B cell (primary cell): ENCODE measurements around the gene ADAMTS10. TPM values are rescaled to one million over a fixed set of nuclear protein-coding genes. Genes with fewer than 3 reads are reported as not detected.

Source experiments
- ATAC-seq: fragments of 200-7000 bp; cut with Tn5 transposase; one replicate; pipeline ENCODE4 v1.10.0; 2021; ENCODE audit warnings: low read depth, mild to moderate bottlenecking, moderate number of reproducible peaks, moderate library complexity
- CTCF ChIA-PET: fragments of 350-600 bp; sonication (Branson Sonifier 250); formaldehyde crosslinking; loops from one replicate; lab custom pipeline; 2021; ENCODE audit warnings: antibody characterized with exemption, inconsistent platforms; lab: Charles Lee
- POLR2A ChIA-PET: fragments of 350-600 bp; sonication (Branson Sonifier 250); formaldehyde crosslinking; loops from one replicate; lab custom pipeline; 2021; ENCODE audit warnings: antibody characterized with exemption; lab: Charles Lee
- DNase-seq: peaks from one replicate; pipeline ENCODE4 v3.0.0; 2013
- H2AFZ ChIP-seq: 2 replicates; pipeline ENCODE4 v1.6.1; 2012; ENCODE audit warnings: mild to moderate bottlenecking, low read depth, low read length; ENCODE audit not compliant: insufficient read depth, poor library complexity, severe bottlenecking
- H3K27ac ChIP-seq, 2 donors: 1 replicate in 1 of 2; 2 replicates in 1 of 2; pipeline ENCODE4 v1.5.1; 2012 to 2013; ENCODE audit warnings: low read length in 2 of 2, mild to moderate bottlenecking in 2 of 2, moderate library complexity in 1 of 2
- H3K27me3 ChIP-seq, 4 experiments: fragments of 200-600 bp in 1 of 4; sonication (generic) in 1 of 4; replicated peaks in 1 of 4; 1 replicate in 2 of 4; 2 replicates in 2 of 4; pipeline versions ENCODE4 v1.6.1 to v1.7.0; 2013 to 2016; ENCODE audit warnings: low read length in 3 of 4, mild to moderate bottlenecking in 2 of 4, mixed read lengths in 1 of 4, moderate library complexity in 1 of 4; ENCODE audit not compliant: insufficient read depth in 4 of 4, control insufficient read depth in 3 of 4; ENCODE audit errors: control extremely low read depth in 1 of 4
- H3K36me3 ChIP-seq, 2 experiments: replicated peaks in 1 of 2; 1 replicate in 1 of 2; 2 replicates in 1 of 2; pipeline versions ENCODE4 v1.6.1 to v1.7.1; 2013; ENCODE audit warnings: low read length in 1 of 2; ENCODE audit not compliant: insufficient read depth in 2 of 2, control insufficient read depth in 1 of 2; ENCODE audit errors: control extremely low read depth in 1 of 2, extremely low read depth in 1 of 2
- H3K4me1 ChIP-seq, 2 donors: fragments of 200-600 bp in 1 of 2; sonication (generic) in 1 of 2; 1 replicate in 1 of 2; 2 replicates in 1 of 2; pipeline versions ENCODE4 v1.5.1 to v1.6.1; 2013 to 2017; ENCODE audit warnings: low read length in 2 of 2; ENCODE audit not compliant: control insufficient read depth in 2 of 2, insufficient read depth in 2 of 2
- H3K4me2 ChIP-seq: replicated peaks from 2 replicates; pipeline ENCODE3; 2012; ENCODE audit warnings: mild to moderate bottlenecking, low read depth, low read length; ENCODE audit not compliant: poor library complexity, severe bottlenecking
- H3K4me3 ChIP-seq, 5 experiments: fragments of 200-600 bp in 1 of 5; sonication (generic) in 1 of 5; 1 replicate in 3 of 5; 2 replicates in 2 of 5; pipeline versions ENCODE4 v1.5.1 to v1.7.0; 2011 to 2016; ENCODE audit warnings: low read length in 4 of 5, mild to moderate bottlenecking in 4 of 5, low read depth in 2 of 5, control low read depth in 1 of 5, moderate library complexity in 1 of 5; ENCODE audit not compliant: insufficient read depth in 1 of 5; ENCODE audit errors: control extremely low read depth in 1 of 5, extremely low read depth in 1 of 5
- H3K79me2 ChIP-seq: fragments of 200-600 bp; sonication (generic); one replicate; pipeline ENCODE4 v1.6.0; 2016; ENCODE audit warnings: low read length; ENCODE audit not compliant: control insufficient read depth, insufficient read depth
- H3K9ac ChIP-seq: fragments of 200-600 bp; sonication (generic); 2 replicates; pipeline ENCODE4 v1.6.1; 2017; ENCODE audit warnings: mild to moderate bottlenecking, low read length, moderate library complexity
- H3K9me3 ChIP-seq, 3 donors: one replicate each; pipeline versions ENCODE4 v1.6.1 to v1.7.1; 2013; ENCODE audit warnings: low read length in 2 of 3; ENCODE audit not compliant: control insufficient read depth in 2 of 3, insufficient read depth in 1 of 3; ENCODE audit errors: control extremely low read depth in 1 of 3
- H4K20me1 ChIP-seq: 2 replicates; pipeline ENCODE4 v1.6.0; 2012; ENCODE audit warnings: mild to moderate bottlenecking, low read length; ENCODE audit not compliant: insufficient read depth, control insufficient read depth, poor library complexity, severe bottlenecking
- H3K27ac Mint-ChIP-seq: one replicate; pipeline ENCODE4 v1.8.0; 2021; ENCODE audit warnings: mixed read lengths
- H3K27me3 Mint-ChIP-seq: one replicate; pipeline ENCODE4 v1.8.0; 2021; ENCODE audit warnings: mixed read lengths
- H3K4me1 Mint-ChIP-seq: one replicate; pipeline ENCODE4 v1.8.0; 2021; ENCODE audit warnings: mixed read lengths
- H3K4me3 Mint-ChIP-seq: one replicate; pipeline ENCODE4 v1.8.0; 2021; ENCODE audit warnings: mixed read lengths
- H3K9me3 Mint-ChIP-seq: one replicate; pipeline ENCODE4 v1.8.0; 2022; ENCODE audit warnings: mixed read lengths; ENCODE audit not compliant: insufficient read depth
- CTCF ChIP-seq: fragments of 200-600 bp; IDR thresholded peaks from one replicate; pipeline ENCODE4 v1.8.0; 2022; ENCODE audit warnings: antibody characterized with exemption, mild to moderate bottlenecking
- EZH2 ChIP-seq: IDR thresholded peaks from 2 replicates; pipeline ENCODE4 v1.6.1; 2012; ENCODE audit warnings: borderline replicate concordance, low read depth, mild to moderate bottlenecking, moderate library complexity, low read length; ENCODE audit not compliant: insufficient read depth, poor library complexity, severe bottlenecking
- WGBS: methylation state at CpG from one replicate; pipeline ENCODE4 v1.1.5; 2013; ENCODE audit warnings: missing lambda C conversion rate; ENCODE audit not compliant: insufficient coverage; 5-methylcytosine and 5-hydroxymethylcytosine counted together
- intact Hi-C: fragments of 100-400 bp; cut with micrococcal nuclease; formaldehyde crosslinking; loops from one replicate; pipeline ENCODE4 v1.10.0; 2022
- polyA plus RNA-seq: library from polyadenylated mRNA; depleted of rRNA; stranded (reverse); fragments of >200 nt; gene quantifications from 2 replicates; pipeline ENCODE4 v1.2.3, GENCODE V29; 2012
- total RNA-seq, 2 donors: library from RNA; stranded (reverse); fragments of 120-200 nt in 1 of 2; gene quantifications; 1 replicate in 1 of 2; 2 replicates in 1 of 2; pipeline versions ENCODE4 v1.2.3 to v1.2.4, GENCODE V29; 2013 to 2022

ADAMTS10 gene
- total and polyA plus RNA-seq, 2 donors (not counting 1 experiment from before 2014, with no cell fraction given) = 0.59 to 1.8 TPM

- POLR2A ChIA-PET = no interaction called here
- H3K4me3 ChIP-seq = no peak overlapping the region
- WGBS = 82% methylated on average over 2 of the region's 2 CpGs
- ATAC-seq (no peak), DNase-seq (no peak)
- Mint-ChIP-seq H3K27ac (no peak overlapping the region), H3K4me1 (no peaks in the 10 kb centered on the region), H3K9me3 (no peaks in the 10 kb centered on the region), H3K27me3 (peaks cover 11% of the 10 kb centered on the region), H3K4me3 (no peak overlapping the region)
- no peaks in the 10 kb centered on the region for H3K4me1 ChIP-seq
- intact Hi-C loops = no loop called here
- no peak overlapping the region for H3K4me2 ChIP-seq
- CTCF ChIA-PET = no interaction called here
- TF ChIP-seq EZH2 = no peak
- TF ChIP-seq CTCF = no peak
- H3K79me2 ChIP-seq = no peaks in the 10 kb centered on the region
- no peak overlapping the region for H2AFZ ChIP-seq
- peaks cover 0 to 3% (median 0%) of the 10 kb centered on the region in 4 experiments for H3K27me3 ChIP-seq
- peaks cover 0 to 50% (median 6%) of the 10 kb centered on the region in 3 donors for H3K9me3 ChIP-seq
- no peak overlapping the region for H3K27ac ChIP-seq
- no peaks in the 10 kb centered on the region for H3K36me3 ChIP-seq
- no peaks in the 10 kb centered on the region for H4K20me1 ChIP-seq
- no peak overlapping the region for H3K9ac ChIP-seq
These were observed 10.5 kb downstream of the ADAMTS10 start for GRCh38 chr19:8600064-8600463.

- Histone ChIP-seq H4K20me1 (no peaks in the 10 kb centered on the region), H3K9ac (no peak overlapping the region), H3K27me3 (peaks cover 0 to 31% (median 17%) of the 10 kb centered on the region in 4 experiments), H3K4me3 (no peak overlapping the region), H3K27ac (no peak overlapping the region), H3K36me3 (no peaks in the 10 kb centered on the region), H2AFZ (no peak overlapping the region), H3K4me1 (peaks cover 17% of the 10 kb centered on the region in 2 donors), H3K9me3 (peaks cover 0 to 62% (median 9%) of the 10 kb centered on the region in 3 donors), H3K79me2 (no peaks in the 10 kb centered on the region), H3K4me2 (no peak overlapping the region)
- intact Hi-C loops = no loop called here
- 88% methylated on average over 17 of the region's 23 CpGs for WGBS
- ChIA-PET POLR2A (no interaction called here), CTCF (no interaction called here)
- no peak overlapping the region for H3K27ac Mint-ChIP-seq
- no peak overlapping the region for H3K4me3 Mint-ChIP-seq
- peaks cover 30% of the 10 kb centered on the region for H3K27me3 Mint-ChIP-seq
- TF ChIP-seq EZH2 = no peak
- TF ChIP-seq CTCF = no peak
- no peak for DNase-seq
- H3K4me1 Mint-ChIP-seq = peaks cover 15% of the 10 kb centered on the region
- ATAC-seq = no peak
- H3K9me3 Mint-ChIP-seq = peaks cover 8% of the 10 kb centered on the region
These were observed 14.3 kb downstream of the ADAMTS10 start for GRCh38 chr19:8596168-8596567.
